HG03135 (cell line): Measurements from ENCODE around the gene DUSP7.

ENCODE experiments used
- ATAC-seq: cut with Tn5 transposase; IDR thresholded peaks from one replicate; pipeline ENCODE4 v1.9.1; 2021; ENCODE audit warnings: mild to moderate bottlenecking, moderate library complexity; ENCODE audit not compliant: unreplicated experiment

The DUSP7 gene

GRCh38 chr3:52069135-52069534, 12.8 kb upstream of the DUSP7 start:
- no peak for ATAC-seq

- ATAC-seq = no peak
Observed at GRCh38 chr3:52068730-52069129, 12.4 kb upstream of the DUSP7 start.

GRCh38 chr3:52068055-52068571, 11.7 kb upstream of the DUSP7 start:
- ATAC-seq = no peak

GRCh38 chr3:52067526-52067925, 11.2 kb upstream of the DUSP7 start:
- no peak for ATAC-seq

DNA sequence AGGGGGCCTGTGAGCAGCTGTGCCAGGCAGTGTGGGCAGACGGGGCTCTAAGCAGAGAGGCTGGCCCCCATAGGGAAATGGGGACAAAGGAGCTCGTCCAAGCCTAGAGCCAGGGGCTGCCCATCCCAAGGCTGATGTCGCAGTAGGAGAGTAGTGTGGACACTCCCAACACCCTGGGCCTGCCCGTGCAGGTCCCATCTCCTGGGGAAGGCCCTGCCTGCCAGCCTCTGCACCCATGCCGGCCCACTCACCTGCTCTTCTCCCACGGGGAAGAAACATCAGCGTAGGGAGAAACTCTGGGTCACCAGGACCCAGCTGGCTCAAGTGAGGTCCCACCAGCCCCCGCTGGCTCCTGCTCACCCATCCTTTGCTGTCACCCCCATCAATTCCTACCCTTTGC, 10.7 kb upstream of the DUSP7 start:
- ATAC-seq = no peak

DNA sequence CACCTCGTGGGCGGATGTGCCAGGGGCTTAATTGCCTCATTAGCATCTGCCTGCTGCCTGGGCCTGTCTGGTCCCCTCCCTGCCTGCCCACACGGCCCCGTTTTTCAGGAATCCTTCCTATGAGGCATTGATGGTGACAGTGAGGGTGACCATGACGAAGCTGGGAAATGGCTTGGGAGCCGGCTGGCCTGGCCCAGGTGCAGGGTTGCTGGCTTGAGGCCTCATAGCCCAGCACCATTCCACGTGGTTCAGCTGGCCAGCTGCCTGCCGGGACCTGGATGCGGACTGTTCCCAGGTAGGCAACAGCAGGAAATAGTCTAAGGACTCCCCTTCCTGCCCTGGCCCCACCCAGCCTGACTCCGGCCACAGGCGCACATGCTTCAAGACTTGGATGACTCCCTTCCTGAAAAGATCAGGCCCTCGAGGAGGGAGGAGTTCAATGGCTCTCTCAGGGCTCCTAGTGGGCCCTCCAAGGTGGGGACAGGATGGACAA, 8.9 kb upstream of the DUSP7 start:
- no peak for ATAC-seq

- ATAC-seq = no peak
Observed at GRCh38 chr3:52064561-52064960, 8.2 kb upstream of the DUSP7 start.

DNA sequence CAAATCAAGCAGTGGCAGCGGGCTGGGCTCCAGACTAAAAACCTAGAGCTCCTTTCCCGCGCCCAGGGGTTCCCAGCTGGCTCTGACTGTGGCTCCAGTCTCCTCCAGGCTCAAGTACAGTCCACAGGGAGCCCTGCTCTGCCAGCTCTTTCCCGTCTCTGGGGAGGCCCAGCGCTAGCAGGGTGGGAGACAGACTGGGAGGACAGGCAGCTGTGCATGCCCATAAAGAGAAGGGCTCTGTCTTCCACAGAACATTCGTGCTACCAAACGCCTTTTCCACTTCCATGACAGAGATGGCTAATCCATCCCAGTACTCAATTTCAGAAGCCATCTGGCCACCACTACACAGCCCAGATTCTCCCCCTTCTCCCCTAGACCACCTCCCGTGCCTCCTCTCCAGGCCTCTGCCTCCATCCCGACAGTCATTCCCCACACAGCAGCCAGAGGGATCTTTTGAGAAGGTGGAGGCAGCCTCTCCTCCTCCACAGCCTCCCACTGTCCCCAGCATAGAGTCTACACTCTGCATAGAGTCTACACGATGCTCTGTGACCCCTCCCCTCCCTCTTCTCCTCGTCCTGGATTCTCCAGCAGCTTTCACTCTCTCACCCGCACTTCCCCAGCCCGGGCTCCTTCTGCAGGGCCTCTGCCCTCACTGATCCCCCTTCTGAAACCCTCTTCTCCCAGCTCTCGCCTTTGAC, 6.8 kb upstream of the DUSP7 start:
- ATAC-seq = no peak

DNA sequence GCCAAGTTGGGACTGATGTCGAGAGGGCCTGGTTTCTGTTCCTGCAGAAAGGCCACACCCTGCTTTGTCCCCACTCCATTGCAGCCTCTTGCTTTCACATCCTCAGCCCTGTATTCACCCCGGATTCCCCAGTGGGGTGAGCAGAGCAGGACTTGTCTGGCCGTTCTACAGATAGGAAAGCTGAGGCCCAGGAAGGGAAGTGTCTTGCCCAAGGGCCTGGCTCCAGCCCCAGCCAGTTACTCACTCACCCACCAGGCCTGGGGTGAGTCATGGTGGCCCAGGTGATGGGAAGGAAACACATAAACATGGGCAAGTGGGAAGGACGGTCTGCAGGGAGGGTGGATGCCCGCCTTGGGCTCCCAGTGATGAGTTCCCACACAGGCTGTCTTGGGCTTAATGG, 6.1 kb upstream of the DUSP7 start:
- ATAC-seq = no peak

- ATAC-seq = no peak
Observed at GRCh38 chr3:52061121-52061910, 4.9 kb upstream of the DUSP7 start.

- ATAC-seq = no peak
Observed at GRCh38 chr3:52059781-52060180, 3.4 kb upstream of the DUSP7 start.

GRCh38 chr3:52057812-52058495, 1.6 kb upstream of the DUSP7 start:
- ATAC-seq = no peak

- peak; percentile 74 for ATAC-seq
Observed at GRCh38 chr3:52056968-52057811, 819 bp upstream of the DUSP7 start.

GRCh38 chr3:52055537-52056351, 627 bp downstream of the DUSP7 start:
- peak; percentile 22 for ATAC-seq

GRCh38 chr3:52054661-52055511, 1.5 kb downstream of the DUSP7 start:
- no peak for ATAC-seq

GRCh38 chr3:52053307-52054304, 2.8 kb downstream of the DUSP7 start:
- no peak for ATAC-seq

- ATAC-seq = no peak
Observed at GRCh38 chr3:52052831-52053306, 3.5 kb downstream of the DUSP7 start.
